RWPE2 (cell line): ENCODE results near the gene DIP2C.
"Not testable (repeated sequence)": the region's sequence is repeated elsewhere in the genome, so short reads cannot be mapped to it uniquely, and the experiment has no call there.

Experiments used
- ATAC-seq: fragments of 200-7000 bp; cut with Tn5 transposase; 3 replicates; pipeline ENCODE4 v1.9.1; 2021; ENCODE audit warnings: low read depth
- DNase-seq: peaks from one replicate; pipeline ENCODE4 v3.0.0-alpha.2; 2020; ENCODE audit warnings: low spot score
- H3K27ac ChIP-seq: fragments of 450-650 bp; 2 replicates; pipeline ENCODE4 v1.5.1; 2017; ENCODE audit warnings: mild to moderate bottlenecking; ENCODE audit not compliant: poor library complexity, severe bottlenecking
- H3K27me3 ChIP-seq: fragments of 250-450 bp; sonication (Bioruptor Pico); 2 replicates; pipeline ENCODE4 v1.5.1; 2021; ENCODE audit warnings: mild to moderate bottlenecking, moderate library complexity; ENCODE audit not compliant: insufficient read depth, poor library complexity, severe bottlenecking
- H3K36me3 ChIP-seq: fragments of 250-450 bp; sonication (Bioruptor Pico); 2 replicates; pipeline ENCODE4 v1.5.1; 2020; ENCODE audit warnings: low read depth, mild to moderate bottlenecking, moderate library complexity
- H3K4me1 ChIP-seq: fragments of 250-450 bp; sonication (Bioruptor Pico); 2 replicates; pipeline ENCODE4 v1.5.1; 2021; ENCODE audit warnings: mild to moderate bottlenecking, moderate library complexity; ENCODE audit not compliant: insufficient read depth, poor library complexity, severe bottlenecking
- H3K4me3 ChIP-seq: fragments of 250-450 bp; sonication (Bioruptor Pico); 2 replicates; pipeline ENCODE4 v1.5.1; 2021; ENCODE audit warnings: mild to moderate bottlenecking, moderate library complexity; ENCODE audit not compliant: severe bottlenecking
- H3K9me3 ChIP-seq: fragments of 250-450 bp; sonication (Bioruptor Pico); 2 replicates; pipeline ENCODE4 v1.5.1; 2021; ENCODE audit warnings: mild to moderate bottlenecking, moderate library complexity; ENCODE audit not compliant: severe bottlenecking
- CTCF ChIP-seq: fragments of 450-650 bp; IDR thresholded peaks from one replicate; pipeline ENCODE4 v1.5.1; 2017; ENCODE audit warnings: mild to moderate bottlenecking, moderate library complexity; ENCODE audit not compliant: poor library complexity, severe bottlenecking

Gene DIP2C

GRCh38 chr10:712089-712488 is 22.6 kb upstream of the DIP2C start:
- no peak for TF ChIP-seq CTCF
- Histone ChIP-seq H3K27me3 (no peaks in the 10 kb centered on the region), H3K4me3 (no peak overlapping the region), H3K36me3 (no peaks in the 10 kb centered on the region), H3K4me1 (no peaks in the 10 kb centered on the region), H3K9me3 (no peaks in the 10 kb centered on the region), H3K27ac (no peak overlapping the region)
- peak; percentile 48; the same call in 2 of the 3 replicates for ATAC-seq
- DNase-seq: no peak

- no peaks in the 10 kb centered on the region for H3K27me3 ChIP-seq
- H3K27ac ChIP-seq: no peak overlapping the region
- H3K4me3 ChIP-seq: no peak overlapping the region
- no peak for ATAC-seq
- H3K36me3 ChIP-seq: no peaks in the 10 kb centered on the region
- no peak for TF ChIP-seq CTCF
- no peaks in the 10 kb centered on the region for H3K4me1 ChIP-seq
- H3K9me3 ChIP-seq: peaks cover 2% of the 10 kb centered on the region
- no peak for DNase-seq
Measured at GRCh38 chr10:707861-708260, 18.4 kb upstream of the DIP2C start.

- Histone ChIP-seq H3K9me3 (peaks cover 2% of the 10 kb centered on the region), H3K4me1 (no peaks in the 10 kb centered on the region), H3K4me3 (no peak overlapping the region), H3K36me3 (no peaks in the 10 kb centered on the region), H3K27ac (no peak overlapping the region), H3K27me3 (no peaks in the 10 kb centered on the region)
- TF ChIP-seq CTCF: no peak
- ATAC-seq (no peak), DNase-seq (no peak)
Measured at GRCh38 chr10:707456-707855, 18.0 kb upstream of the DIP2C start.

GRCh38 chr10:703118-703517 is 13.7 kb upstream of the DIP2C start:
- no peaks in the 10 kb centered on the region for H3K36me3 ChIP-seq
- DNase-seq (no peak), ATAC-seq (no peak)
- no peak for TF ChIP-seq CTCF
- H3K4me3 ChIP-seq: no peak overlapping the region
- H3K27ac ChIP-seq: no peak overlapping the region
- H3K27me3 ChIP-seq: peaks cover 8% of the 10 kb centered on the region
- H3K4me1 ChIP-seq: no peaks in the 10 kb centered on the region
- H3K9me3 ChIP-seq: peaks cover 2% of the 10 kb centered on the region

GRCh38 chr10:700183-700582 is 10.7 kb upstream of the DIP2C start:
- ATAC-seq, H3K27ac ChIP-seq, H3K27me3 ChIP-seq, H3K36me3 ChIP-seq, H3K4me1 ChIP-seq, H3K9me3 ChIP-seq, H3K4me3 ChIP-seq, DNase-seq: not testable (repeated sequence)
